Astrocyte of the cerebellum (primary cell): ENCODE data around the gene SHTN1.
A peak's percentile ranks its signal among the peaks of the same experiment; 100 is the strongest.

Experiments used
- DNase-seq: peaks from one replicate; pipeline ENCODE4 v3.0.0-alpha.2; 2011; ENCODE audit warnings: low read depth
- H3K4me3 ChIP-seq: 2 replicates; pipeline ENCODE4 v1.5.1; 2011; ENCODE audit warnings: mild to moderate bottlenecking, low read depth, low read length, moderate library complexity
- in situ Hi-C: cut with HindIII; loops from 2 replicates; pipeline ENCODE4 v1.10.0; 2017; ENCODE audit warnings: low sequenced_read_pairs
- TF ChIP-seq, protein P1 (sequence below): IDR thresholded peaks from 2 replicates; pipeline ENCODE4 v1.5.1; 2012; ENCODE audit warnings: low read length, low read depth, moderate library complexity, mild to moderate bottlenecking; ENCODE audit errors: missing control alignments

SHTN1 gene

DNA sequence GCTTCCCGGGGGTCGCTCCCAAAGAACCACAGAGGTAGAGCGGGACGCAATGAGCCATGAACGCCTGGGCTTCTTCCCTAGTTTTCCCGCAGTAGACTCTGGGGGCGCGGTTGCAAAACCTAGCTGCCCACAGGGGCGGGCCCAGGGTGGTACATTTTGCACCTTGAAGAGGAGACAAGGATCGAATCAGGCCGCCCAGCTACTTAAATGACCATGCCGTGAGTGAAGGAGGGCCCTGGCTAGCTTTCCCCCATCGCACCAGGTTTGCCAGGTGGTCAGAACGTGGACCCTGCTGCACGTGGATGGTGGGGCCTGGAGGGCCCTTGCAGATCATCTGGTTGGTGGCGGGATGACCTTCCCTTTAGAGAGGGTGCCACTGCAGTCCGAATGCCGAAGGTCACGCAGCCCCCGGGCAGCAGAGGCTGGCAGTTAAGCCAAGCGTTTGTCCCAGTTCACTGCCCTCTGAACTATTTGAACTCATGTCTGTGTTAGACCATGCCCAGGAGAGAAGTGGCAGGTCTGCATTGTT, 604 bp upstream of the SHTN1 start:
- TF ChIP-seq, protein P1, sequence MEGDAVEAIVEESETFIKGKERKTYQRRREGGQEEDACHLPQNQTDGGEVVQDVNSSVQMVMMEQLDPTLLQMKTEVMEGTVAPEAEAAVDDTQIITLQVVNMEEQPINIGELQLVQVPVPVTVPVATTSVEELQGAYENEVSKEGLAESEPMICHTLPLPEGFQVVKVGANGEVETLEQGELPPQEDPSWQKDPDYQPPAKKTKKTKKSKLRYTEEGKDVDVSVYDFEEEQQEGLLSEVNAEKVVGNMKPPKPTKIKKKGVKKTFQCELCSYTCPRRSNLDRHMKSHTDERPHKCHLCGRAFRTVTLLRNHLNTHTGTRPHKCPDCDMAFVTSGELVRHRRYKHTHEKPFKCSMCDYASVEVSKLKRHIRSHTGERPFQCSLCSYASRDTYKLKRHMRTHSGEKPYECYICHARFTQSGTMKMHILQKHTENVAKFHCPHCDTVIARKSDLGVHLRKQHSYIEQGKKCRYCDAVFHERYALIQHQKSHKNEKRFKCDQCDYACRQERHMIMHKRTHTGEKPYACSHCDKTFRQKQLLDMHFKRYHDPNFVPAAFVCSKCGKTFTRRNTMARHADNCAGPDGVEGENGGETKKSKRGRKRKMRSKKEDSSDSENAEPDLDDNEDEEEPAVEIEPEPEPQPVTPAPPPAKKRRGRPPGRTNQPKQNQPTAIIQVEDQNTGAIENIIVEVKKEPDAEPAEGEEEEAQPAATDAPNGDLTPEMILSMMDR = no peak
- in situ Hi-C loops = no loop called here
- peak overlapping the region; percentile 78 for H3K4me3 ChIP-seq
- no peak for DNase-seq

DNA sequence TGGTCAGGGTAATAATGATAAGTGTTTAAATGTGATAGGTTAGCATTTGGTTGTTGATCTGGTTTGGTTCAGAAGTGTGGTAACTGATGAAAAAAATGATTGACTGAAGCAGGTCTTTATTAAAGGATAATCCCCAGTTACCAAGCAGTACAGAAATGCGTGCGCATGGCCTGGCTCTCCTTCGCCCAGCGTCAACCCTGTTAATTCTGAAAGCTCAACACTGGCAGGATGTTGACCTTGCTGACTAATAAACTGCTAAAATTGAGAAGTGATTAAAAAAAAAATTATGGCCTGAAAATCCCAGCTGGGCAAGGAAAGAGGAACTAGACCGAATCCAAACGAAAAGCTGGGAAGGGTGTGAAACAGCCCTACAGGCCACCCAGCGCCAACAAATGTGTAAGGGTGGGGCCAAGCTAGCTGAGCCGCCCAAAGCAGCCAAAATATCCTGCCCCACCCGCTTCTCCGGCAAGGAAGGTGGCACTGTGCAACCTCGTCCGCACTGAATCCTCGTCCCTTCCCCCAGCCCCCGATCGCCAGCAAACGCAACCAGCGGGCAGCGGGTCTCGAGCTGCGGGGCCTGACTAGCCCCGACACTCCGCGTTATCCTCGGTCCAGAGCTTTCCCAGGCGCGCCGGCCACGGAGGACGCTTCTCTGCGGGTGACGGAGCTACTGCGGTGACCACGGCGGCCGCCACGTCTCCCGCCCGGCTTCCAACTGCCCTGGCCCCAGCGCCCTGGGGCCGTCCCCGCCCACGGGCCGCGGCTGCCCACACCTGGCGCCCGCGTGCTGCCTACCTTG, 561 bp downstream of the SHTN1 start:
- no peak for DNase-seq
- H3K4me3 ChIP-seq = peak overlapping the region; percentile 78
- in situ Hi-C loops = no loop called here
- TF ChIP-seq, protein P1 = no peak

DNA sequence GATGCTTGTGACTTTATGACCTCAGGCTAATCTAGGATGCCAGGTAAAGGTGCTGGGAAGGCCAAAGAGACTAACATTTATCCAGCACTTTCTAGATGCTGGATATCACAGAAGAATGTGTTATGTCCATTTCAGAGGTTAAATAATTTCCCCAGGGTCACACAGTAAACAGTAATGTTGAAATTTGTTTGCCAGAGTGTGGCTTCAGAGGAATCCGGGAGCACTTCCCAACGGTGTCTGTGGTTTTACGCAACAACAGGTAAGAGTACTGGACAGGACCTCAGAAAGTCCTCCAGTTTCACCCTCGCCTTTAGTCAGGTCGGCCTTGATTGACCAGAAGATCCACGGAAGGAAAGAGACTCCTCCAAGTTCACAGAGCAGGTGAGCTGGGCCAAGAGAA, 1.7 kb downstream of the SHTN1 start:
- in situ Hi-C loops = no loop called here
- TF ChIP-seq, protein P1 = no peak
- no peak overlapping the region for H3K4me3 ChIP-seq
- DNase-seq = no peak

DNA sequence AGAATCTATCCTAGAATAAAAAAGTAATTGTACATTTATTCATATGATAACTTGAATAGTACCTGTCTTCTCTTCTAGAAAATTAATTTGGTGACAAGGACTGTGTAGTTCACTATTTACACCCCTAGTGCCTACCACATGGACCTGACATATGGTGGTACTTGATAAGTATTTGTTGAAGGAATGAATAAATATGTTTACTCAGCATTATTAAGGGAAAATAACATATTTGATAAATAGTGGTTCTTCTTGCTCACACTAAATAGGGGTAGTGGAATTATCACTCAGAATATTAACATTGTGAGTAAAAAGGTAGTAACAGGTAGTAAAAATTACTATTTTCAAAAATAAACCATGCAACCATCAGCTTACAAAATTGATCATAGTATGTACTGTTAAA, 2.8 kb downstream of the SHTN1 start:
- in situ Hi-C loops = no loop called here
- TF ChIP-seq, protein P1 = no peak
- no peak for DNase-seq
- no peak overlapping the region for H3K4me3 ChIP-seq

DNA sequence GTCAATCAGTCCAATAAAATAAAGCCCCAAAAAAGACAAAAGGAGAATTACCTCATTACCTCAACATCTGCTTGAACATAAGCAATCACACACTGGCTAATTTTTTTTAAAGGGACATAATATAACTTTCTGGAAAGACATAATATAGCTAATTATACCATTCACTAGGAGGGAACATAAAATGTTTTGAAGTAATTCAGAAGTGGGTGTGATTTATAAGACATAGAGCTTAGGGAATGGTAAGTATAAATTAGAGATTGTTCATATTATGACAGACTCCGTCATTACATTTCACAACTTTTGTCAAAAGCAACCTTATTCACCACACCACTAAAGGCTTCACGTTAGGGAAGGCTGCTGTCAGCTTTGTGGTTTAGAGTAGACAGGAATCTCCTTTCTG, 3.8 kb downstream of the SHTN1 start:
- in situ Hi-C loops = no loop called here
- no peak for DNase-seq
- no peak overlapping the region for H3K4me3 ChIP-seq
- TF ChIP-seq, protein P1 = no peak

DNA sequence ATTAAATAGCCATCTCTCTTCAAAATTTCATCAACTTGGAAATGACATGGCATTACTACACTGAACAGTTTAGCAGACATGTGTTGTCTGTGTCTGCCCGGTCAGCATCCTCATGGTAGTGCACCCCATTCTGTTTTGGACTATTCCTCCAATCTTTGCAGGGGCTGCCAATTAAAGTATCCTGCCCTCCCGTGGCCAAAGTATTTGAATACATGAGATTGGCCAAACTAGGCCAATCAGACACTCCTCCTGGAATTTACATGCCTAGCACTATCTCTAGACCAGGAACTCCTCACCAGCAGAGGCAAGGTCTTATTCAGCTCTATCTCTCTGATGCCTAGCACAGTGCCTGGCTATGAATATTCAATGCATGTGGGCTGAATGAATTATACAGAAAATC, 4.4 kb downstream of the SHTN1 start:
- TF ChIP-seq, protein P1 = no peak
- in situ Hi-C loops = no loop called here
- H3K4me3 ChIP-seq = no peak overlapping the region
- DNase-seq = no peak
